EL (cell line): Measurements from ENCODE around the gene THSD7B.
"Not testable (repeated sequence)": the region's sequence is repeated elsewhere in the genome, so short reads cannot be mapped to it uniquely, and the experiment has no call there.

Source experiments
- DNase-seq: peaks from one replicate; pipeline ENCODE4 v3.0.0-alpha.2; 2016

The THSD7B gene

DNA sequence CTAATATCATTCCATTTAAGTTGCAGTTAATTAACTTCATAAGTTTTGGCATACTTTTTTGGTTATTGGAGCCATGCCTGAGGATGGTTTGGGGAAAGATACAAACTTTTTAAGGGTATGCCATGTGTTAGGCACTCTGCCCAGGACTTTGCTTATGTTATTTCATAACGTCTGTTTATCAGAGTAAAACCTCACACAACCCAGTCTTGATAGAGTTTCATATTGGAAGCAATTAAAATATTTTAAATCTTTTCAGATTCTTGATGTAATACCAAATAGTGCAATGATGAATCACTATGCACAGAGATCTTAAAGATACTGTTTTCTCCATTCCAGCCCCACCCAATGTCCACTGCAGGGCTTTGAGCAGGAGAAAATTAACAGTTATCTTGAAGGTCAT lies 669.8 kb downstream of the THSD7B start:
- DNase-seq, result peak; percentile 78

DNA sequence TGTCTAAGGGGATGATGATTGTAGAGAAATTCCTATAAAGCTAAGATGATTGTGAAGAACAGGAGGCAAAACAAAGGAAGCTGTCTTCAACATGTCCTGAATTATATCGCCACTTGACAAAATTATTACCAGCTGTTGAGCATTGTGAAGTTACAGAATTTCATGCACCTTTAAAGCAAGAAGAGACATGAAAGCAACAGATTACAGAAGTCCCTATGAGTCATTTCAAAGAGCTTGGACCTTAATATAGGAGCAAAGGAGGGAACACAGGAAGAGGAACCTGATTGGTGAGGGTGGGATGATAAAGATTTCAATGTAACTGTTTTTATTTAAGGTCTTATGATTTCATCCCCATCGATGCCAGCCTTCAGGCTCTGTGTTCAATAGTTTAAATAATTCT lies 672.0 kb downstream of the THSD7B start:
- DNase-seq, result no peak

DNA sequence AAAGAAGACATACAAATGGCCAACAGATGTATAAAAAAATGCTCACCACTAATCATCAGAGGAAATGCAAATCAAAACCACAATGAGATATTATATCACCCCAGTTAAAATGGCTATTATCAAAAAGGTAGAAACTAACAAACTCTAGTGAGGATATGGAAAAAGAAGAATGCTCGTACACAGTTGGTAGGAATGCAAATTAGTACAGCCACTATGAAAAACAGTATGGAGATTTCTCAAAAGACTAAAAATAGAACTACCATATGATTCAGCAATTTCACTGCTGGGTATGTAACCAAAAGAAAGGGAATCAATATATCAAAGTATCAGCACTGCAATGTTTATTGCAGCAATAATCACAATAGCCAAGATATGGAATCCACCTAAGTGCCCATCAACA lies 679.6 kb downstream of the THSD7B start:
- no peak for DNase-seq

DNA sequence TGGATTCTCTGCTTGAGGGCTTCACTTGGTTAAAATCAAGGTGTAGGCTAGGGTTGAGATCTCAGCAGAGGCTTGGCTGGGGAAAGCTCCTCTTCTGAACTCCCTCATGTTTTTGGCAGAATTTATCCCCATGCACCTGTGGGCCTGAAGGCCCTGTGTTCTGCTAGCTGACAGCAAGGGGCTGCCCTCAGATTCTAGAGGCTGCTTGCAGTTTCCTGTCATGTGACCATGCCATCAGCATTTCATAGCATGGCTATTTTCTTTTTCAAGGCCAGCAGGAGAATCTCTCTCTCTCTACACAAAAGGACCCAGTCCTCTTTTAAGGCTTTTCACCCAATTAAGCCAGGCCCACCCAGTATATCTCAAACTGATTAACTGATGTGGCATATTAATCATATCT lies 684.1 kb downstream of the THSD7B start:
- DNase-seq, result no peak

DNA sequence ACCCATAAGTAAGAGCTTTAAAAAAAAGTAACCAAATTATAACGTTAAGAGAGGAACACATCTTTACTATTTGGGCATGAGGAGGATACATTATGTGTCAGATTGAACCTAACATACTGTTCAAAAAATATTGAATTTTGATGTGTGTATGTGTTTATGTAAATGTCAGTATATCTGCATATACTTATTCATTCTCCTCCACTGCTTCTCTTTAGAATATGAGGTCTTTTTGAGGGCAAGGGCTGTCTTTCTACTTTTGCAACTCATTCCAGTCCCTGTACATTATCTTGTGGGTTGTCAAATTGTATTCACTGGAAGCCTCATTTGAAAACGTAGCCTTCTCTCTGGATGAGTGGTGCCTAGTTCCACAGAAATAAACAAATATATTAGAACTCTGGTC lies 689.5 kb downstream of the THSD7B start:
- no peak for DNase-seq

DNA sequence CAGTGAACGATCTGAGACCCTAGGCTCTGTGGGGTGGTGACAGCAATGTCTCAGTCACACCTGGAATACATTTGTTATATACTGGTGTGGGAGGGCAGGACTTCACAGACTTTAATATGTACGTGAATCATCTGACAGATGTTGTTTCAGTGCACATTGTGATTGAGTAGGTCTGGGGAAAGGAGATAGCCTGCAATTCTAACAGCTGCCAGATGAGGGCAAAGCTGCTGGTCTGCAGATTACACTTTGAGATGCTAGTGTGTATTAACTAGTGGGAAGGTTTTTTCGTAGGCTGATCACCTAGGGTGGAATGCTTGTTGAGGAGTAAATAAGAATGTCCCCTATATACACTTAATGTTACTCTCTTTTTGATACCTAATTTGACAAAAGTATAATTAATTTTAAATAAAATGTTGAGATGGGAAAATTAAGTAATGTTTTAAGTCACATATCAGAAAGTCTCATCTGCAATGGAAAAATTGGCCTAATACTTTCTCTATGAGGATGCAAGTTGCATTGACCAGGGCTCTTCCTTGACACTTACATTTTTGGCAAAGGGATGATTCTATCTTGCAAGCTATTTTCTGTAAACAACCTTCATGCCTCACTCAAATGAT lies 702.0 kb downstream of the THSD7B start:
- DNase-seq, result peak; percentile 40

DNA sequence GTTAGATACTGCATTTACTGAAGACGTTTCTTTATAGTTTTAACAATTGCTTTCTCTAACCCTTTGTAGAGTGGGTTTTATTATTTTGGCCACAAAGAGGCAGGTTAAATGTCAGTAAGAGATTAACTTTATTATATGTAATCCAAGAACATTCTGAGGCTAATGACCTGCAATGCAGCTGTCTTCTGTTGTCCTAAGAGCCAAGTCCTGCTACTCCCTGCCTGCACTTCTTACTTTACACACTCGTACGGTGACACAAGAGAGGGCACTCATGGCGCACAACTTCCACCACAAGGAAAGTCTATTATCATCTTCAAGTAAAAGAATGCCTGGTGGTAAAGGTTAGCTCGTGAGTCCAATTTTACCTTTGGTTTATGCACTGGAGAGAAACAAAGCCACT lies 727.9 kb downstream of the THSD7B start:
- DNase-seq, result no peak

DNA sequence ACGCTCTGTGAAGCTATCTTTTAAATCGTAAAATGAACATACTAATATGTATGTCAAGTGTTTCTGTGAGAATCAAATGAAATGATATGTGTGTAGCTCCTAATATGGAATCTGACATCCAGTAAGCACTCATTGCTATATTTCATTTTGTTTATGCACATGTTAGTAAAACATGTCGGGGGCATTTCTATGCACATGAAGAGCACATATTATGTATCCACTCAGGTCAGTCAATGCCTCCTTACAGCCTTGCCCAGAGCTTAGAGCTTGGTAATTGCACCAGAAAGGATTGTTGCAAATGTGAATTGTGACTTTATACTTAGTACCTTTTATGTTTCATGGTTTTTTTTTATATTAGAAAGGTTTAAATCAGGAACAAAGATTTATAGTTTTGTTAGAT lies 735.3 kb downstream of the THSD7B start:
- no peak for DNase-seq

DNA sequence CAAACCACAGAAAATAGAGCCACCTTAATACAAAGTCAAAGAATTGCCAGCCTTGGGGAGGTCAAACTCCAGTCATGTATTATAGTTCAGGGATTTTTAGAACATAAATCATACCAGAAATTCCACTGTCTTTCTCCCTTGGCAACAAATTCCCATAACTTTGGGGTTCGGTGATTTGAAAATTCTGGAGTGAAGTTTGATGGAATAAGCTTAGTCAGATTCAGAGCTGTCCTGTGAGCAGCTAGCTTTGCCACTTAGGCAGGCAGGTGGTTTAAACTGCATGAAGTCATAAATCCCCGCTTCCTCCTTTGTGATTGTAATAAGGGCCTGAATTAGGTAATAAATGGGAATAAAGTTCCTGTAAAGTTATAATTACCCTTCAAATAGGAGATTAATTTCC lies 741.9 kb downstream of the THSD7B start:
- no peak for DNase-seq

DNA sequence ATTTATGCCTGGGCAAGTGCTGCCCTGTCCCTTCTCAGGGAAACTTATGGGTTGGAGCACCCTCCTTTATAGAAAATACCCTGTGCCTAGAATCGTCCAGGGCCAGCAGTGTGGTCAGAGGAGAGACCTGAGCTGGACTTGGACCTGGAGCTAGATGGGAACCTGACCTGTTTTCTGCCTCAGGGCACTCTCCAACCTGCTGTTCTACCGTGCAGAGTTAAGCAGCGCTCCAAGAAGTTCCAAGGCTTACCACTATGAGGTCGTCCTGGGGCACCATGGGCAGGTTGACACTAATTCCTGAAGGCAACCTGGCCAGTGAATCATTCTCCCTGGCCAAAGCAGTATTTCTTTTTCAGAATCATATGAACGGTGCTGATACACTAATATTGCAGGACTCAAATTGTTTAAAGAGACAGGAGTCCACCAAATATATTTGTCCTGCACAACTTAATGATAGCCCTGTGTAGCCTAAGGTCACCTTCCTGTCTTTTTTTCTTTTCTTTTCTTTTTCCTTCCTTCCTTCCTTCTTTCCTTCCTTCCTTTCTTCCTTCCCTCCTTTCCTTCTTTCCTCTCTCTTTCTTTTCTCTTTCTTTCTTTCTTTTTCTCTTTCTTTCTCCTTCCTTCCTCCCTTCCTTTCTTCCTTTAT lies 743.5 kb downstream of the THSD7B start:
- DNase-seq, result no peak

DNA sequence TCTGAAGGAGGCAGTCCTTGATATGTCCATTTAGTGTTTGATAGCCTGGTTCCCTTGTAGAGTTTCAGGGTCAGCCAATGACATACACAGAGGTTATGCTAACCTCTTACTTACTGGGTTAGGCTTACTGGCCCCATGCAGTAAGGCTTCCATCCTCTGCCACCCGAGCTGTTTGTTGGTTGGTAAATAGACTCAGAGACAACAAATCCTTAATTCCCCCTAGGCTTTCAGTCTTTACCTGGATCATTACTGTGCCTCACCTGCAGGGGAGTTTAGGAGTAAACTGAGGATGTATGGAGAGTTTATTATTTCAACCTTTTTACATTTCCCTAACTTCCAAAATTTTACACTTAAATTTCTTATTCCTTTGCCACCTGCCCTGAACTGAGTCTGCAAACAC lies 746.2 kb downstream of the THSD7B start:
- no peak for DNase-seq

DNA sequence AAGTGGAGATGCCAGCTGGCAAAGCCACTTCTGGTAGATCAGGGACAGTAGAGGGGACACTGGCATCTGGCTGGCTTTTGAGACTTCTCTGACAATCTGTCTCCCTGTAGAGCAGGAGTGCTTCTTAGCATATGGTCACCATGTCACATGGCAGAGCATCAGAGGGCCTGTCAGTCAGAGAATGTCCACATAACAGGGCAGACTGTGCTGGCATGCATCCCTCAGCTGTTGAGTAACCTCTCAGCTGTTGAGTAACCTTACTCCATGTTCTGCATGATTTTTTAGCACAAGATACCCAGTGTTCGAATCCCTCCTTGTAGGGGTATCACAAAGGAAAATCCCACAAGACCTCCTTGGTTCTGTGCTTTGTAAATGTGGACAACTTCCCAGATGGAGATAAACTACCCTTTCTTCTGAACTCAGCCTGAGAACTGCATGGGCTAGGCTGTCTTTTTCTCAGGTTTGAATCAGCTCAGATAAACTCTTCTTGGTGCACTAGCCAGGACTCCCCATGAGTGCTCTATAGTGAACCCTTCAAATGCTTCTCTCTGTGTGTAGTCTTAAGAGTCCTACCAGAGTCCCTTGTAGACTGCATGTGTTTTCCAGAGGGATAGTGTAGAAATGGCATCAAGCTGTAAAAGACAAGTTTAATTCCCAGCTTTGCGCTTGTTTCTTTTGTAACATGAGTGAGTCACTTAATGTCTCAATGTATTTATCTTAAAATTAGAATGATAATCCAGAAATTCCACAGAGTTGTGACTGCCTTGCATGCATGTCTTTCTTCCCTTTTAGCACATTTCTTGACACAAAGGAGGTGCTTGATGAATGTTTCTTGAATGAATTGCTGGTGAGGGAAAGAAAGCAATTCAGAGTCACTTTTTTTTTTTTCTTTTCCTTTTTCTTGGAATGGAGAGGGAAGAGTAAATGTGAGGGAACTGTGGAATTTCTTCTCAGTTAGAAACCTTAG lies 756.6 kb downstream of the THSD7B start:
- no peak for DNase-seq

DNA sequence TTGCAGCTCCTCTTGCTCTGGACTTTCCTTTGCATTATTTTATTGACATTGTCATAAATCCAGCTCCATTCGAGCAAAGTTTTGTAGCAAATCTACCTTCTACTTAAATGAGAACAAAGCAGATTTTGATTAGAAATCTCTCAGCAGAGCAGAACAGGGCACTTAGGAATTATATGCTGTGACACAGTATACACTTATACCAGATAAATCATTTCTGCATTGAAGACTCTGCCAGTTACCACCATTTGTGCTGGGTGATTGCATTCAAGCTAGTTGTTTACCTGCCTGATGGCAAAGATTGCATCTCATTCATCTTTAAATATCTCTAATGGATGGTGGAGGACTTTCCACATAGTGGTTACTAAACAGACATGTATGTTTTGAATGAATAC lies 757.3 kb downstream of the THSD7B start:
- no peak for DNase-seq

DNA sequence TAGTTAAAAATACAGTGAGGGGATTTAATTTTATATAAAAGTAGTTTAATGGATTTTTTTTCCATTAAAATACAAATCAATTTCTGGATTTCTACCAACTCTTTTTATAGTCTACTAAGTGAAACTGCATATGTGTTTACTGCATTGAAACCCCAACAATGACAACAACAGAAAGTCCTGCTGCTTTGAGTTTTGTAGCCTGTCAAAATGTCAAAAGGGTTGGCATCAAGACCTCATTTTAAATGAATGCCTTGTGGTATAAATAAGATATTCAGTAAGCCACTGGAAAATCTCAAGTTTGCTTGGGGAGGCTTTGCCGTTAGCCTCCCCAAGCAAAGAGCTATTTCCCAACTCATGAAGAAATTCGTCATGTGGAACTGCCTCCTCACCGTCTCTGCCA lies 758.6 kb downstream of the THSD7B start:
- DNase-seq, result no peak

DNA sequence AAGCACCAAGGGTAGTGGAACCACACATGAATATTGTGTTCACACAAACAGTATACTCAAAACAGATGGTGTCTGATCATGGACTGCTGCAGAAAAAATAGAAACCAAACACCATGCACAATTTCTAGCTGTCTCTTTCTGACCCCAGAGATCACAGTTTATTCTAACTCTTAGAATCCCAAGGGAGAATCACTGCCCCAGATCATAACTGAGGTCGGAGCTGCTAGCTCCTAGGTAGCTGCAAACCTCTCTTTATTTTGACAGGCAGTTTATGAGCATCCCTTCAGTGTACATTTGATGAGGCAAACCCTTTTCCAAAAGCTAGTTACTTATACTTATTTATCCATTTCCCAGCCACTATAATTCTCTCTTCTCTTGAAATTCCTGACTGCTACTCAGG lies 759.8 kb downstream of the THSD7B start:
- DNase-seq, result no peak

DNA sequence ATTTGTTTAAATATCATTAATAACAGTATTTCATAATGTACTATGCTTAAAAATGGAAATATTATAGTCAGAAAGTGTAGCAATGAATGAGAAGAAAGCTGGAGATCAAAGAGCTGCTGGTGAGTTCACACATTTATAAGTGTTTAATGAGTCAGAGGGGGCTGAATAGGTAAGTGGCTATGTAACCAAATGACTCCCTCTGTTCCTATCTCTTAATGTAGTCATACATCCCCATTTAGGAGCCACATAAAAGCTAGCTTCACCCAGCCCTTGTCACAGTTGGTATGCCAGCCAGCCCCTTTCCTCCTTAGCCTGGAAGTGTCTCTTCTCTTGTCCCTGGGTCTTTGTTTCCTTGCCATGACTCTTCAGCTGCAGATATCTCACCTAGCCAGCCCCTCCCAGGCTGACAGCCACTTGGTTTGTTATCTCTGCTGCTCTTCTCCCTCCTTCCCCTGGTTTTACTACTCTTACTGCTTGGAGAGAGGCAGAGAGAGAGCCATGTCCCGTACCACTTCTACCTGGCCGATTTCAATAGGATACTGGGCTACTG lies 760.4 kb downstream of the THSD7B start:
- DNase-seq, result no peak

DNA sequence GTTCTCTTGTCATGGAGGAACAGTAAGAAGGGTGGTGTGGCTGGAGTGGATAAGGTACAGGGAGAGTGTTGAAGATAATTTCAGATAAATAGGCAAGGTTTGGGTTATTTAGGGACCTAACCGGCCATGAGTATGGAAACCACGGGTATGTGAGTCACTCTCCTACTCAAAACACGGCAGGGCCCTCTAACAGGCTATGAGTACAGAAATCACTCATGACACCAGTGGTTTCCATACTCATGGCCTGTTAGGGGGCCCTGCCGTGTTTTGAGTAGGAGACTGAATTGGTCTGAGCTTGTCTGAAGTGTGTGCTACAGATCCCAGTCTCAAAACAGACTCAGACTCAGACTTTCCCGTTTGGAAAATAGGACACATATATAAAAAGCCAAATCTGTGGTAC lies 770.6 kb downstream of the THSD7B start:
- no peak for DNase-seq

DNA sequence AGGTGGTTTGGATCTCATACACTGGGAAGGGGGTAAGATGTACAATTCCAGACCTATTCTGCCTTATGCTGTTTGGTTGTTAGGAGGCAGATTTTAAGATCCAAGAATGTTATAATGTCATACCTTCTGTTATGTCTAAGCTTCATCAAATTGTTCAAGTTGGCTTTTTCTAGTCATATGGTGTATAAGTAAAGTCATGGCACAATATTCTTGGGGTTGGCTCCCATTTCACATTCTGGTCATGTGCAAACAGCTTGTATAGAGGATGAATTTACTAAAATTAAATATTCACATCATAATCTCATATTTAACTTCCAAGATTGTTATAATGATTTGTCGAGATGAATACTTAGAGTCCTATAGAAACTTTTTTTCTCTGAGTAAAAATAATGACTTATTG lies 774.0 kb downstream of the THSD7B start:
- no peak for DNase-seq

DNA sequence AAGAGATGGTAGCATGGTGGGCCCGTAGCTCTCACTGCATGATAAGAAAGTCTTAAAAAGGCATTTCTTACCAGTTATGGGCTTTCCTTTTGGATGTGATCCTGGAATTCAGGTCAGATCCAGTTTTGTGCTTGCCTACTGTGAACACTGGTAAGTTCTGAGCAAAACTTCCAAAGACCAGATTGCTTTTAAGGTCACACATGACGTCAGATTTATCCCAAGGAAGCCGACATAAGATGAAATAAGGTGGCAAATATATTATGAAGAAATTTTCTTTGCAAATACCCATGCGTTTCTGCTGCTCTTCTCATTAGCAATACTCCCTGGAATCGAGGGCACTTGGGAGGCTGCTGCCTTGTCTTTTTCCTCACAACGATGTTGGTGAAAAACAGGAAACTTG lies 782.5 kb downstream of the THSD7B start:
- no peak for DNase-seq

DNA sequence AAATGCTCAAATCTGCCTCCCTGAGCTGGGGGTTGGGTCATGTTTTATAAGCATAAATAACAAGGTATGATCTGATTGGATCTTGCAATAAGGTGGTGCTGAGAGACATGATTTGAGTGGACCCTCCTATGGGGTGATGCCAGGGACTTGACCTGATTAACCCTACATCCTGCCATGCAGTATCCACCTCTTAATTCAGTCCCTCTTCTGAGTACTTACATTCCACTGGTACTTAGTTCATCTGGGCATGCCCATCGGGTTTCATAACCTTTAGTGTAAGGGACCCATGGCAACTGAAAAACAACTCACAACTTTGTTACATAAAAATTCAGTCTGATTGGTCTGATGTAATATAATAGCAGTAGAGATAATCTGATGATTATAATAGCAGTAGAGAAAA lies 801.0 kb downstream of the THSD7B start:
- no peak for DNase-seq

DNA sequence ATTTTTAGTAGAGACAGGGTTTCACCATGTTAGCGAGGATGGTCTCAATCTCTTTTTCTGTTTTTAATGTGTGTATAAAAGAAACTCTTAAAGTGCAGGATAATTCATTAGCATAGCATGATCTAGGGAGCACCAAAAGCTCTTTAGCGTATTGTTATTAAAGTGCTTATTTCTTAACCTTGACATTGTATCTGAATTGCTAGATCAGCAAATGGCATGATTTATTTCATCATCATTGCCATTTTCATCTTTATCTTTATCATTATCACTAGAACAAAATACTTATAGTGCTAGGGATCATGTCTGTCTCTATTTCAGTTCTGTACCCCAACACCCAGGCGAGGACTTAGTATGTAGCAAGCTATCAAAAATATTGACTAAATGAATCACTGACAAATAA lies 805.1 kb downstream of the THSD7B start:
- DNase-seq, result no peak

DNA sequence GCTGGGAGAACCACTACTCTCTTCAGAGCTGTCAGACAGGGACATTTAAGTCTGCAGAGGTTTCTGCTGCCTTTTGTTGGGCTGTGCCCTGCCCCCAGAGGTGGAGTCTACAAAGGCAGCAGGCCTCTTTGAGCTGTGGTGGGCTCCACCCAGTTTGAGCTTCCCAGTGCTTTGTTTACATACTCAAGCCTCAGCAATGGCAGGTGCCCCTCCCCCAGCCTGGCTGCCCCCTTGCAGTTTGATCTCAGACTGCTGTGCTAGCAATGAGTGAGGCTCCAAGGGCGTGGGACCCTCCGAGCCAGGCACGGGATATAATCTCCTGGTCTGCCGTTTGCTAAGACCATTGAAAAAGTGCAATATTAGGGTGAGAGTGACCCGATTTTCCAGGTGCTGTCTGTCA lies 822.5 kb downstream of the THSD7B start:
- not testable (repeated sequence) for DNase-seq

DNA sequence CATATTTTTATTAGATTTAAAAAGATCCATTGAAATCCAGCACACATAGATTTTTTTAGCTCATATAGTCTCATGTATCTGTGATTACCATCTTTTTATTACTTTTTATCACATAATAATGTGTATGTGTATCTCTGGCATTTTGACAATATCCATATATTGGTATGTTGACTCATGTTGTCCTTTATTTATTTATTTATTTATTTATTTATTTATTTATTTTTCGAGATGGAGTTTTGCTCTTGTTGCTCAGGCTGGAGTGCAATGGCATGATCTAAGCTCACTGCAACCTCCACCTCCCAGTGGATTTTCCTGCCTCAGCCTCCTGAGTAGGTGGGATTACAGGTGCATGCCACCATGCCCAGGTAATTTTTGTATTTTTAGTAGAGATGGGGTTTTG lies 823.2 kb downstream of the THSD7B start:
- DNase-seq, result not testable (repeated sequence)

DNA sequence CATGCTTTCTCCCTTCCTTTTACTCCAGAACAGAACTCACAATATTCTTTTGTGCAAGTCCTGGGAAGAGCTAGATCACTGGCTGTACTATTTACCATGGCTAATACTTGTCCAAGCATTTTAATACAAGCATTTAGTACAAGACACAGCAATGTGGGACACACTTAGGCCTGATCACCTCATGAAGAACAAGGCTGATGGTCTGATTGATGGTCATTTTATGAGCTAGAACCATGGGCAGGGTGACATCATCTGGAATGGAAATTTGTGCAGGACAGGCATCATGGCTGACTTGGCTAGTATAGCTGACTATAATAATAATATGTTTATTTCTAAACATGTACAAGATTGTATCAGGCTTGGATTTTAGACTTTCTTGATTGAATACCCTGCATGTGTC lies 824.8 kb downstream of the THSD7B start:
- DNase-seq, result no peak
